ENCODE measurements around the gene TSHB. TPM values are rescaled to one million over a fixed set of nuclear protein-coding genes. Genes with fewer than 3 reads are reported as not detected.

The TSHB gene
- total RNA-seq, 3 donors from 2014 or later = not detected

GRCh38 chr1:115023593-115023992 lies 6.0 kb upstream of the TSHB start:
- Histone ChIP-seq H3K4me1 (no peaks in the 10 kb centered on the region), H3K4me3 (no peak overlapping the region), H3K27ac (no peak overlapping the region), H3K27me3 (no peaks in the 10 kb centered on the region), H3K9me3 (no peaks in the 10 kb centered on the region), H3K36me3 (no peaks in the 10 kb centered on the region)
- DNase-seq (ENCODE audit: low spot score in 2 of 2) = no peak
- intact Hi-C loops (cut with DNase I; ENCODE audit: low total_unique reads) = no loop called here
- TF ChIP-seq POLR2A (IDR thresholded peaks at IDR 0.05) (no peak), CTCF (IDR thresholded peaks at IDR 0.05) (no peak), POLR2AphosphoS5 (IDR thresholded peaks at IDR 0.05) (no peak)

DNA sequence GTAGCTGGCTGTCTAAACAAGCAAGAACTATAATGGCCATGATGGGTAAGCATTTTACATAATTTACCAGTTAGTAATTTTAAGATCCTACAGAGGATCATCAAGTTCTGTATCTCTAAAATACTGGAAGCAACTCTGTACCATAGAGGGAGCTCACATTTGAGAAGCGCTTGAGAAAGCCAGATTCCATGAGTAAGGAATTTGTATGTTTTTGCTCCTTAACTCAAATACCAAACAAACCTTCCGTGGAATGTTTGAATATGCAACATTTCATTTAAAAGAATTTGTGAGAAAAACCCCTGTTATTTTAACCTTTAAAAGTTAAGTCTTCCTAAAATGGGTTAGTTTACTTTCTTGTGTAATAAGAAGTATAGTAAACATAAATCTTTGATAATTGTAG lies 2.0 kb downstream of the TSHB start:
- no peaks in the 10 kb centered on the region for H3K36me3 ChIP-seq
- H3K27ac ChIP-seq = no peak overlapping the region
- TF ChIP-seq CTCF (IDR thresholded peaks at IDR 0.05) = no peak
- no peak for TF ChIP-seq POLR2A (IDR thresholded peaks at IDR 0.05)
- no peak for TF ChIP-seq POLR2AphosphoS5 (IDR thresholded peaks at IDR 0.05)

DNA sequence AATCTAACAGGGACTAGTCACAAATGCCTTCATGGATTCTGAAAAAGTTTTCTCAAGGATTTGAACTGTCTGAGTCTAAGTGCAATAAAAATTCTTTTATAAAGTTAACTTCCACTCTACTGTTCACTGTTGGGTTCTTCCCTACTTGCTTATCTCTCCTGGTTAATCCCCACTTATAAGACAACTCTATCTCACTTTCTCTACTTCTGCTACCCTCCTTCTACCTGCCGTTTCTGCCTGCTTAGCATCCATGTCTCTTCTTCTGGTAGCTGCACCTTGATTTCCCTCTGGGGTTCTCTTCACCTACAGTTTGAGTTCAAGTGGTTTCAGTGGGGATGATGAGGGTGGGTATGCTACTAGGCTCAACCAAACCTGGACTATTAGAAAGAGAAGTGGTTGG lies 6.0 kb downstream of the TSHB start:
- intact Hi-C loops (cut with DNase I; ENCODE audit: low total_unique reads) = no loop called here

More for the DNA sequence above, 2.0 kb downstream of the TSHB start:
- Histone ChIP-seq H3K9me3 (no peaks in the 10 kb centered on the region), H3K4me3 (no peak overlapping the region), H3K4me1 (no peaks in the 10 kb centered on the region), H3K27me3 (no peaks in the 10 kb centered on the region)
- intact Hi-C loops (cut with DNase I; ENCODE audit: low total_unique reads) = no loop called here
- no peak for DNase-seq (ENCODE audit: low spot score in 2 of 2)

DNA sequence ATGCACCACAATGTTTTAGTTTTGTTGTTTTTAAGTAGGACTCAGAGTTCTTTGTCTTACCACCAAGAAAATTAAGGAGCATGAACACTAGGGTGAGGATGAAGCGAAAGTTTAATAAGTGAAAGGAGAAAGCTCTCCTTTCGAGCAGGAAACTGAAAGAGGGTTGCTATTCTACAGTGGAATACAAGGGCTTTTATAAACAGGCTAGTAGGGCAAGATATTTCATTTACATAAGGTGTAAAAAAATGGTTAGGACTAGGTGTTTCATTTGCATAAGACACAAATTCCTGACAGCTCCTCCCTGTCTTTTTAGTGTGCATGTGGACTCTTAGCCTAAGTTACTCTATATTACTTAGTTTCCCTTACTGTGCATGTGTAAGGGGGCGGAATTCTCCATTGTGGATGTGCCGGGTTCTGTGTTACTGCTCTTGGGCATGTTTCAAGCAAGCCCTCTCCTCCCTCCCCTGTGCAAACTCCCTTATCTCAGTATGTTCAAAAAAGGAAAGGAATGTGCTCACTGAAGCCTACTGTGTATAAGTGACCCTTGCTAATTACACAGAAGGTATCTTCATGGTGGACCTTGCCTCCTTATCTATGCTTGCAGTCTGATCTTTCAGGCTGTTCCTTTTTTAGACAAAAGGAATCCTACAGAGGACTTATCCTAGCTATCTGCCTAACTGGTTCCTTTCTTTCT lies 7.3 kb downstream of the TSHB start:
- H3K9me3 ChIP-seq = no peaks in the 10 kb centered on the region
- intact Hi-C loops (cut with DNase I; ENCODE audit: low total_unique reads) = no loop called here
- no peak overlapping the region for H3K4me3 ChIP-seq
- DNase-seq (ENCODE audit: low spot score in 2 of 2) = no peak
- H3K27me3 ChIP-seq = no peaks in the 10 kb centered on the region
- TF ChIP-seq POLR2AphosphoS5 (IDR thresholded peaks at IDR 0.05) = no peak
- no peaks in the 10 kb centered on the region for H3K4me1 ChIP-seq
- no peak overlapping the region for H3K27ac ChIP-seq
- H3K36me3 ChIP-seq = no peaks in the 10 kb centered on the region

More for the DNA sequence above, 6.0 kb downstream of the TSHB start:
- Histone ChIP-seq H3K27me3 (no peaks in the 10 kb centered on the region), H3K4me1 (no peaks in the 10 kb centered on the region), H3K9me3 (no peaks in the 10 kb centered on the region), H3K27ac (no peak overlapping the region), H3K36me3 (no peaks in the 10 kb centered on the region), H3K4me3 (no peak overlapping the region)
- DNase-seq (ENCODE audit: low spot score in 2 of 2) = no peak
- no peak for TF ChIP-seq CTCF (IDR thresholded peaks at IDR 0.05)
- no peak for TF ChIP-seq POLR2A (IDR thresholded peaks at IDR 0.05)
- no peak for TF ChIP-seq POLR2AphosphoS5 (IDR thresholded peaks at IDR 0.05)

DNA sequence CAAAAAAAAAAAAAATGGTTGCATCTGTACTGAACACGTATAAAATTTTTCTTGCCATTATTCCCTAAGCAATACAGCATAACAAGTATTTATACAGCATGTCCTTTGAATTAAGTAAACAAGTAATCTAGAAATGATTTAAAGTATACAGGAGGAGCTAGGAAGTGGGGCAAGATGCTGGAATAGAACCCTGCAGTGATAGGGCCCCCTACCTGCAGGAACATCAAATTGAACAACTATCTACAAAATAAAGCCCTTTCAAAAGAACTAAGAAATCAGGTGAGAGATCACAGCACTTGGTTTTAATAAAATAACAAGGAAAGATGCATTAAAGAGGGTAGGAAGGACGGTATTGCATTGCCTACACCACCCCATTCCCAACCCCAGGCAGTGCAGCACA lies 10.9 kb downstream of the TSHB start:
- no peak overlapping the region for H3K4me3 ChIP-seq
- no peak overlapping the region for H3K27ac ChIP-seq
- intact Hi-C loops (cut with DNase I; ENCODE audit: low total_unique reads) = no loop called here
- H3K4me1 ChIP-seq = no peaks in the 10 kb centered on the region
- no peak for DNase-seq (ENCODE audit: low spot score in 2 of 2)
- no peaks in the 10 kb centered on the region for H3K9me3 ChIP-seq
- TF ChIP-seq POLR2AphosphoS5 (IDR thresholded peaks at IDR 0.05) = no peak
- TF ChIP-seq CTCF (IDR thresholded peaks at IDR 0.05) = no peak
- no peak for TF ChIP-seq POLR2A (IDR thresholded peaks at IDR 0.05)
- no peaks in the 10 kb centered on the region for H3K36me3 ChIP-seq
- no peaks in the 10 kb centered on the region for H3K27me3 ChIP-seq
